Osteocyte (in vitro differentiated cells): ENCODE results near the gene NRXN3. TPM values are rescaled to one million over a fixed set of nuclear protein-coding genes. Genes with fewer than 3 reads are reported as not detected.
"Not testable (repeated sequence)": the region's sequence is repeated elsewhere in the genome, so short reads cannot be mapped to it uniquely, and the experiment has no call there.

Source experiments
- DNase-seq: peaks from one replicate; pipeline ENCODE4 v3.0.0; 2021; ENCODE audit warnings: mixed read lengths; ENCODE audit not compliant: unreplicated experiment; ENCODE audit errors: extremely low spot score
- H3K27ac Mint-ChIP-seq: one replicate; pipeline ENCODE4 v1.8.0; 2021; ENCODE audit warnings: mild to moderate bottlenecking, mixed read lengths; ENCODE audit not compliant: unreplicated experiment
- H3K27me3 Mint-ChIP-seq: one replicate; pipeline ENCODE4 v1.8.0; 2021; ENCODE audit warnings: mixed read lengths; ENCODE audit not compliant: unreplicated experiment
- H3K36me3 Mint-ChIP-seq: one replicate; pipeline ENCODE4 v1.8.0; 2021; ENCODE audit warnings: mixed read lengths; ENCODE audit not compliant: unreplicated experiment
- H3K4me1 Mint-ChIP-seq: one replicate; pipeline ENCODE4 v1.8.0; 2021; ENCODE audit warnings: mixed read lengths; ENCODE audit not compliant: unreplicated experiment
- H3K4me3 Mint-ChIP-seq: one replicate; pipeline ENCODE4 v1.8.0; 2021; ENCODE audit warnings: mild to moderate bottlenecking, moderate library complexity, mixed read lengths; ENCODE audit not compliant: unreplicated experiment
- H3K9me3 Mint-ChIP-seq: one replicate; pipeline ENCODE4 v1.8.0; 2021; ENCODE audit warnings: mixed read lengths; ENCODE audit not compliant: unreplicated experiment
- total RNA-seq: library from RNA; stranded (reverse); gene quantifications from 2 replicates; pipeline ENCODE4 v1.2.1, GENCODE V29; 2021
- TF ChIP-seq, protein P1 (sequence below): fragments of 200-600 bp; sonication (generic); IDR thresholded peaks from 2 replicates; pipeline ENCODE4 v1.5.0; 2021; ENCODE audit warnings: antibody characterized with exemption, mild to moderate bottlenecking, moderate library complexity

NRXN3 gene
- total RNA-seq, 1 donor from 2014 or later, result 26.5 TPM

DNA sequence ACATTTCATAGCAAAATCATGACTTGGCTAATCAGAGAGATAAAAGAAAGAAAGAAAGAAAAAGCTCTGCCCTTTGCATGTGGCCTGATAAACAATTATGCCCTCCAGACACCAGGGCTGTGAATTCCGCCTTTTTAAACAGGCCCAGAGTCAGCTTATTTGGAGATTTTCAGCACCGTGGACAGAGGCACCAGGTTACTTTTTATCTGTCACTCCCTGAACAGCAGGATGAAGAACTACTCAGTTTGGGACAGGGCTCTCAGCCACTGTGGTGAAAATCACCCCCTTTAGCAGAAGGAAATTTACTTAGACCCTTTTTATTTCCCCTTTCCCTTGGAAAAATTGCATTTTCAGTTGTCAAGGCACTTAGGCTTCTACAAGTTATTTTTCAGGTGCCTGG, 359.9 kb downstream of the NRXN3 start:
- no peaks in the 10 kb centered on the region for H3K36me3 Mint-ChIP-seq
- H3K4me1 Mint-ChIP-seq, result no peaks in the 10 kb centered on the region
- H3K27ac Mint-ChIP-seq, result no peak overlapping the region
- no peak for DNase-seq
- H3K27me3 Mint-ChIP-seq, result no peaks in the 10 kb centered on the region
- H3K4me3 Mint-ChIP-seq, result no peak overlapping the region
- H3K9me3 Mint-ChIP-seq, result peaks cover 19% of the 10 kb centered on the region
- TF ChIP-seq, protein P1, sequence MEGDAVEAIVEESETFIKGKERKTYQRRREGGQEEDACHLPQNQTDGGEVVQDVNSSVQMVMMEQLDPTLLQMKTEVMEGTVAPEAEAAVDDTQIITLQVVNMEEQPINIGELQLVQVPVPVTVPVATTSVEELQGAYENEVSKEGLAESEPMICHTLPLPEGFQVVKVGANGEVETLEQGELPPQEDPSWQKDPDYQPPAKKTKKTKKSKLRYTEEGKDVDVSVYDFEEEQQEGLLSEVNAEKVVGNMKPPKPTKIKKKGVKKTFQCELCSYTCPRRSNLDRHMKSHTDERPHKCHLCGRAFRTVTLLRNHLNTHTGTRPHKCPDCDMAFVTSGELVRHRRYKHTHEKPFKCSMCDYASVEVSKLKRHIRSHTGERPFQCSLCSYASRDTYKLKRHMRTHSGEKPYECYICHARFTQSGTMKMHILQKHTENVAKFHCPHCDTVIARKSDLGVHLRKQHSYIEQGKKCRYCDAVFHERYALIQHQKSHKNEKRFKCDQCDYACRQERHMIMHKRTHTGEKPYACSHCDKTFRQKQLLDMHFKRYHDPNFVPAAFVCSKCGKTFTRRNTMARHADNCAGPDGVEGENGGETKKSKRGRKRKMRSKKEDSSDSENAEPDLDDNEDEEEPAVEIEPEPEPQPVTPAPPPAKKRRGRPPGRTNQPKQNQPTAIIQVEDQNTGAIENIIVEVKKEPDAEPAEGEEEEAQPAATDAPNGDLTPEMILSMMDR, result no peak

DNA sequence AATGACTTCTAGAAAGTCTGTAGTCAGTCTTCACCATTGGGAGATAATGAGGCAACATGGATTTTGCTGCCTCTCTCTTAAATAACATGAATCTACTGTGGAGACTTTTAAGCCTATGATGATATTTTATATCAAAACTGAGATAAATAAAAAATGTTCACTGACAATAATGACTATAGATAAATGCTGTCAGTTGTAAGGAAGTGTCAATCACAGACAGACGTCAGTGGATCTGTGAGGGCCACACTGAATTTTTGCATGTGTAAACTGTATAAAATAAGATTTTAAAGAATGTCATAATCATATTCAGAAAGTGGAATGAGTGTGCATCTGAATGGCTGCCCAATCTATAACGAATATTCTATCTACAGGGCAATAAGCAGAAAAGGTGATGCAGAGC, 364.0 kb downstream of the NRXN3 start:
- no peak overlapping the region for H3K4me3 Mint-ChIP-seq
- no peak for DNase-seq
- TF ChIP-seq, protein P1, result no peak
- H3K27me3 Mint-ChIP-seq, result no peaks in the 10 kb centered on the region
- peaks cover 27% of the 10 kb centered on the region for H3K9me3 Mint-ChIP-seq
- H3K36me3 Mint-ChIP-seq, result no peaks in the 10 kb centered on the region
- H3K4me1 Mint-ChIP-seq, result no peaks in the 10 kb centered on the region
- no peak overlapping the region for H3K27ac Mint-ChIP-seq

DNA sequence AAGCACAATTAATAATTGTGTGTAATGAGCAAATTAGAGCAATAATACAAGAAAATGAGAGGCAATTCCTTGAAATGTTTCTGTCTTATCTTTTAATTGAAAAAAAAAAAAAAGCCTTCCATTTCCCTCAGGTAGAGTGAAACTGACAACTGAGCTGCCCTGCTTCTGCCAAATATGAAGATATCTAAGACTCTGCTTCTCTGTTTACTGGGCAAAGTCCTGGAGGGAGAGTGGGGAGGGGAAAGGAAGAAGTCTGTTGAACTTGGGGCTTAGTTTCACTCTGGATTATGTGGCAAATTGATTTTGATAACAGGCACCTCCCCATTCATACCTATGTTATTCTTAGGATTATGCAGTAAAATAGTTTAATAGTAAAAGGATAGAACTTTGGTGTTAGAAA, 364.9 kb downstream of the NRXN3 start:
- TF ChIP-seq, protein P1, result no peak
- DNase-seq, result no peak
- no peaks in the 10 kb centered on the region for H3K4me1 Mint-ChIP-seq
- H3K27me3 Mint-ChIP-seq, result no peaks in the 10 kb centered on the region
- peaks cover 35% of the 10 kb centered on the region for H3K9me3 Mint-ChIP-seq
- H3K4me3 Mint-ChIP-seq, result no peak overlapping the region
- H3K36me3 Mint-ChIP-seq, result no peaks in the 10 kb centered on the region
- no peak overlapping the region for H3K27ac Mint-ChIP-seq

DNA sequence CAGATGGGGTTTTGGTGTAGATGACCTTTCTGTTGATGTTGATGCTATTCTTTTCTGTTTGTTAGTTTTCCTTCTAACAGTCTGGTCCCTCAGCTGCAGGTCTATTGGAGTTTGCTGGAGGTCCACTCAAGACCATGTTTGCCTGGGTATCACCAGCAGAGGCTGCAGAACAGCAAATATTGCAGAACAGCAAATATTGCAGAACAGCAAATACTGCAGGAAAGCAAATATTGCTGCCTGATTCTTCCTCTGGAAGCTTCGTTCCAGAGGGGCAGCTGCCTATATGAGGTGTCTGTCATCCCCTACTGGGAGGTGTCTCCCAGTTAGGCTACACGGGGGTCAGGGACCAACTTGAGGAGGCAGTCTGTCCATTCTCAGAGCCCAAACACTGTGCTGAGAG, 371.6 kb downstream of the NRXN3 start:
- not testable (repeated sequence) for H3K36me3 Mint-ChIP-seq, DNase-seq, H3K4me1 Mint-ChIP-seq, H3K27ac Mint-ChIP-seq, H3K4me3 Mint-ChIP-seq, H3K27me3 Mint-ChIP-seq
- H3K9me3 Mint-ChIP-seq, result peaks cover 27% of the 10 kb centered on the region

DNA sequence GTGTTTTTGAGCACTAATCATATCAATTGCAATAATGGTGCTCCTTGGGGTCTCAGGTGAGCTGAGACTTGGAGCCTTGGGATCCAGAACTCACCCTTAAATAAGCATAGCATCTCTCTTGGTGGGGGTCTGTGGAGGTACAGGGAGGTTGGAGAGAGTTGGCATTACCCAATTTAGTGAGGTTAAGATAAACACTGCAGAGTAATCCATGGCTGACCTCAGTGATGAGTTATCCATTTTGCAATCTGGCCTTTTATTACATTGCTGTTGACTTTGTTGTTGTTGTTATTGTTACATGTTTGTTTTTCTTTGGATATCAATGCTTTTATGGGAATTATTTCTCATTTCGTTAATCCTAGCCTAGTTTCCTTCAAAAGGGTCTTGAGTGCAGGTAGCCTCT, 373.3 kb downstream of the NRXN3 start:
- no peak overlapping the region for H3K4me3 Mint-ChIP-seq
- TF ChIP-seq, protein P1, result no peak
- no peak for DNase-seq
- H3K36me3 Mint-ChIP-seq, result no peaks in the 10 kb centered on the region
- no peaks in the 10 kb centered on the region for H3K27me3 Mint-ChIP-seq
- H3K27ac Mint-ChIP-seq, result no peak overlapping the region
- no peaks in the 10 kb centered on the region for H3K4me1 Mint-ChIP-seq
- peaks cover 27% of the 10 kb centered on the region for H3K9me3 Mint-ChIP-seq

DNA sequence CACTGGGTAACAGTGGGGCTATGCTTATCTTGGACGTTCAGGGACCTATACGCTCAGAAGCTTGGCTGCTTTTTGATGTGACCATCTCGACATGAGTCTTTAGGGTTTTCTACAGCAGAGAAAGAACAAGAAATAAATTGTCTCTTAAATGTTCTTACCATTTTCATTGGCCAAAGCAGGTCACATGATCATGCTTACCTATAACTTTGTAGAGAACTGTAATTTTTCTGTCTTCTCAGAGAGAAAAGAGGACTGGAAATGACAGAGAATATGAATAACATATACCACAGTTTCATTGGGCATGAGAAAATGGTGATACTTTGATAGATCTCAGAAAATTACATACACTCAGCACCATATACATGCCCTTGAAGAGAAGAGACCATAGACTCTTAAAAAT, 390.9 kb downstream of the NRXN3 start:
- no peaks in the 10 kb centered on the region for H3K4me1 Mint-ChIP-seq

More for the DNA sequence above, 390.9 kb downstream of the NRXN3 start:
- TF ChIP-seq, protein P1, result no peak
- Mint-ChIP-seq H3K9me3 (no peaks in the 10 kb centered on the region), H3K27ac (no peak overlapping the region), H3K4me3 (no peak overlapping the region), H3K27me3 (no peaks in the 10 kb centered on the region), H3K36me3 (no peaks in the 10 kb centered on the region)
- DNase-seq, result no peak
